ENCODE measurements around the gene SAP30BP.

SAP30BP gene

DNA sequence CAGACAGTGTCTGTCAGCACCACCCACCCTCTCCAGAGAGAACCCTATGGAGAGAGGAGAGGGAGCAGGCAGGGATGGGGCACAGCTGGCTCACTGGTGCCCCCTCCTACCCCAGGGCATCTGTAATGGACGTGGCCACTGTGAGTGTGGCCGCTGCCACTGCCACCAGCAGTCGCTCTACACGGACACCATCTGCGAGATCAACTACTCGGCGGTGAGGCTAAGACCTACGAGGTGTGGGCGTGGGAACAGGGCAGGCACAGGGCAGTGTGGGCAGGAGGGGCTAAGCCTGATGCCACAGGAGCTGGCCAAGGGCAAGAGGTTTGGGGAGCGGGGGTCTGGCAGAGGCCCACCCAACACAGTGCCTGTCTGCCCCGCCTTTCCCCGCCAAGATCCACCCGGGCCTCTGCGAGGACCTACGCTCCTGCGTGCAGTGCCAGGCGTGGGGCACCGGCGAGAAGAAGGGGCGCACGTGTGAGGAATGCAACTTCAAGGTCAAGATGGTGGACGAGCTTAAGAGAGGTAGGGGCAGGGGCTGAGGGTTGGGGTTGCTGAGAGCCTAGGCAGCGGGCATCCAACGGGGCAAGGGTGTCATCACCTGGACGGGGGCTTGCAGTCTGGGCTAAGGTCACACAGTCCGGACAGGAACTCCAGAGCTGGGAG is 69.2 kb downstream of the SAP30BP start:
- H3K4me1 ChIP-seq (ENCODE audit: control insufficient read depth, insufficient read depth, low read length) = no peaks in the 10 kb centered on the region
- POLR2A ChIA-PET = no interaction called here
- H3K36me3 ChIP-seq (ENCODE audit: control insufficient read depth in 2 of 2, insufficient read depth in 1 of 2, low read length in 2 of 2) = no peaks in the 10 kb centered on the region
- H3K9me3 ChIP-seq (ENCODE audit: control insufficient read depth, insufficient read depth, low read depth, low read length) = no peaks in the 10 kb centered on the region
- no peak overlapping the region for H3K27ac ChIP-seq (ENCODE audit: extremely low read depth, low read depth, low read length)
- CTCF ChIA-PET = interaction anchor here (0.6 to 8.8 kb wide), 2 partner anchors 13 to 1693 kb away, joined by 3 to 106 read pairs; no protein-coding TSS in a partner anchor
- H3K4me3 ChIP-seq (ENCODE audit: low read depth, low read length) = no peak overlapping the region
- TF ChIP-seq ZNF623 (tag by site-specific recombination; IDR thresholded peaks at IDR 0.05) (no peak), ZNF776 (tag by site-specific recombination; IDR thresholded peaks at IDR 0.05; ENCODE audit: borderline replicate concordance) (no peak)
- TF ChIP-seq, protein P1, sequence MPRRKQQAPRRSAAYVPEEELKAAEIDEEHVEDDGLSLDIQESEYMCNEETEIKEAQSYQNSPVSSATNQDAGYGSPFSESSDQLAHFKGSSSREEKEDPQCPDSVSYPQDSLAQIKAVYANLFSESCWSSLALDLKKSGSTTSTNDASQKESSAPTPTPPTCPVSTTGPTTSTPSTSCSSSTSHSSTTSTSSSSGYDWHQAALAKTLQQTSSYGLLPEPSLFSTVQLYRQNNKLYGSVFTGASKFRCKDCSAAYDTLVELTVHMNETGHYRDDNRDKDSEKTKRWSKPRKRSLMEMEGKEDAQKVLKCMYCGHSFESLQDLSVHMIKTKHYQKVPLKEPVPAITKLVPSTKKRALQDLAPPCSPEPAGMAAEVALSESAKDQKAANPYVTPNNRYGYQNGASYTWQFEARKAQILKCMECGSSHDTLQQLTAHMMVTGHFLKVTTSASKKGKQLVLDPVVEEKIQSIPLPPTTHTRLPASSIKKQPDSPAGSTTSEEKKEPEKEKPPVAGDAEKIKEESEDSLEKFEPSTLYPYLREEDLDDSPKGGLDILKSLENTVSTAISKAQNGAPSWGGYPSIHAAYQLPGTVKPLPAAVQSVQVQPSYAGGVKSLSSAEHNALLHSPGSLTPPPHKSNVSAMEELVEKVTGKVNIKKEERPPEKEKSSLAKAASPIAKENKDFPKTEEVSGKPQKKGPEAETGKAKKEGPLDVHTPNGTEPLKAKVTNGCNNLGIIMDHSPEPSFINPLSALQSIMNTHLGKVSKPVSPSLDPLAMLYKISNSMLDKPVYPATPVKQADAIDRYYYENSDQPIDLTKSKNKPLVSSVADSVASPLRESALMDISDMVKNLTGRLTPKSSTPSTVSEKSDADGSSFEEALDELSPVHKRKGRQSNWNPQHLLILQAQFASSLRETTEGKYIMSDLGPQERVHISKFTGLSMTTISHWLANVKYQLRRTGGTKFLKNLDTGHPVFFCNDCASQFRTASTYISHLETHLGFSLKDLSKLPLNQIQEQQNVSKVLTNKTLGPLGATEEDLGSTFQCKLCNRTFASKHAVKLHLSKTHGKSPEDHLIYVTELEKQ (tag by site-specific recombination; IDR thresholded peaks at IDR 0.05; ENCODE audit: borderline replicate concordance) = no peak

DNA sequence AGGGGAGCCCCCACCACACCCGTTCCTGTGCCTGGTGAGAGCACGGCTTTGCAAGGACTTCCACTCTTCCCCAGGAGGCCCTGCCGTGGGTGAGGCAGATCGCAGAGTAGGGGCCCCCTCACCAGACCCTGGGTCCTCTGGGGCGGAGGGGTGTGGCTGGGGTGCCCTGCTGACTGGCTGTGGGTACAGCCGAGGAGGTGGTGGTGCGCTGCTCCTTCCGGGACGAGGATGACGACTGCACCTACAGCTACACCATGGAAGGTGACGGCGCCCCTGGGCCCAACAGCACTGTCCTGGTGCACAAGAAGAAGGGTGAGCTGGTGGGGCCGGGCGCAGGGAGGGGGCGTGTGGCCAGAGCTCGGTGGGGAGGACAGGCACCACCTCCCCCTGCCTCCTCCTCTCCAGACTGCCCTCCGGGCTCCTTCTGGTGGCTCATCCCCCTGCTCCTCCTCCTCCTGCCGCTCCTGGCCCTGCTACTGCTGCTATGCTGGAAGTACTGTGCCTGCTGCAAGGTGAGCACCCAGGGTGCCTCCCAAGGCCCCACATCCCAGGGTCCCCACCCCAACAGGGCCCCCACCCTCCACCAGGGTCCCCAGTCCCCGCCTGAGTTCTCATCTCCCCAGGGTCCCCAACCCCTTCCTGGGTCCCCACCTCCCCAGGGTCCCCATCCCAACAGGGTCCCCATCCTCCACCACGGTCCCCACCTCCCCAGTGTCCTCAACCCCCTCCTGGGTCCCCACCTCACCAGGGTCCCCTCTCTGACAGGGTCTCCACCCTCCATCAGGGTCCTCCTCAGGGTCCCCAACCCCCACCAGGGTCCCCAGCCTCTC is 70.2 kb downstream of the SAP30BP start:
- no peaks in the 10 kb centered on the region for H3K36me3 ChIP-seq (ENCODE audit: control insufficient read depth in 2 of 2, insufficient read depth in 1 of 2, low read length in 2 of 2)
- no peak overlapping the region for H3K4me3 ChIP-seq (ENCODE audit: low read depth, low read length)
- H3K9me3 ChIP-seq (ENCODE audit: control insufficient read depth, insufficient read depth, low read depth, low read length) = no peaks in the 10 kb centered on the region
- ChIA-PET CTCF (interaction anchor here (0.9 to 8.8 kb wide), 6 partner anchors 10 to 104 kb away, joined by 3 to 106 read pairs (median 4); partner anchors contain the start of gene SMIM5), POLR2A (interaction anchor here (0.7 to 1.3 kb wide), 4 partner anchors 17 to 45 kb away, joined by 3 to 5 read pairs (median 4); partner anchors contain the start of gene ITGB4)
- no peaks in the 10 kb centered on the region for H3K4me1 ChIP-seq (ENCODE audit: control insufficient read depth, insufficient read depth, low read length)
- TF ChIP-seq ZNF843 (tag by site-specific recombination; IDR thresholded peaks at IDR 0.05) = no peak
- no peak overlapping the region for H3K27ac ChIP-seq (ENCODE audit: extremely low read depth, low read depth, low read length)

DNA sequence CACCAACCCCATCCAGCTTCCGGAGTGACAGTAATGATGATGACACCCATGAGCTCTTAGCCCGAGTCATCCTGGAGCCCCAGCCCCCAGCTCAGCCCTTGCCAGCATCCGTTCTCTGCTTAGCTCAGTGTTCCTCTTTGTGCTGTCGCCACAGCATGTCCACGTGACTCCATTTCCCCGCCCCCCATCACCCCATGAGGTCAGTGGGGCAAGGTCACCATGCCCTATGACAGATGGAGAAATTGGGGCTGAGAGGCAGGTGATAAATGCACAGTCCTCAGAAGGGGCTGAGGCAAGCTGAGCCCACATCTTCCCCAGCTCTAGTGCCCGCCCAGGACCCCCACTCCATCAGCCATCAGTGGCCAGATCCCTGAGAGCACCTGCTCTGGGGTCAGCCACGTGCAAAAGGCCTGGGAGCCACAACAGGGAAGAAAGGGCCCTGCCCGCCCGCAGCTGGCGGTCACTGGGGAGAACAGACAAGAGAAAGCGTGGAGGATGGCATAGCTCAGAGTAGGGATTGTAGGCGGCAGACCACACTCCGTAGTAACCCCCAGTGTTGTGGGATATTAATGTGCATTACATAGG is 71.2 kb downstream of the SAP30BP start:
- no peak overlapping the region for H3K27ac ChIP-seq (ENCODE audit: extremely low read depth, low read depth, low read length)

DNA sequence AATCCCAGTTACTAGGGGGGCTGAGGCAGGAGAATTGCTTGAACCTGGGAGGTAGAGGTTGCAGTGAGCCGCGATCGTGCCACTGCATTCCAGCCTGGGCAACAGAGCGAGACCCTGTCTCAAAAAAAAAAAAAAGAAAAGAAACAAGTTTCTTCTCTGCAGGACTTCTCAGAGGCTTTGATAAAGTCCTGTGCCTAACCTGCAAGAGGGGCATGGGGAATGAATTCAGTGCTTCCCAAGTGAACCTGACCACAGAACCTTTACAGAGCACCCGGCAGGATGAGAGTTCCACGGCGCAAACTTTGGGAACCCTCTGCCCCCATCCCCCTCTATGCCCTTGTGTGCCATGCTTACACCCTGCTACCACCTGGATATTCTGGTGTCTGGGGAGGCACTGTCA is 72.0 kb downstream of the SAP30BP start:
- TF ChIP-seq ZBTB1 (tag by site-specific recombination; IDR thresholded peaks at IDR 0.05) = no peak
- TF ChIP-seq ZNF239 (tag by site-specific recombination; IDR thresholded peaks at IDR 0.05) = peak; percentile 80; the same call in 1 of the 2 replicates
- POLR2A ChIA-PET = interaction anchor here (0.8 to 1.3 kb wide), 3 partner anchors 13 to 30 kb away, joined by 3 to 7 read pairs (median 3); partner anchors contain the start of gene GALK1
- no peaks in the 10 kb centered on the region for H3K9me3 ChIP-seq (ENCODE audit: control insufficient read depth, insufficient read depth, low read depth, low read length)
- CTCF ChIA-PET = interaction anchor here (0.7 to 8.8 kb wide), 5 partner anchors 8 to 138 kb away, joined by 3 to 106 read pairs (median 5); partner anchors contain the start of gene SMIM5
- no peaks in the 10 kb centered on the region for H3K36me3 ChIP-seq (ENCODE audit: control insufficient read depth in 2 of 2, insufficient read depth in 1 of 2, low read length in 2 of 2)
- no peak overlapping the region for H3K4me3 ChIP-seq (ENCODE audit: low read depth, low read length)
- H3K4me1 ChIP-seq (ENCODE audit: control insufficient read depth, insufficient read depth, low read length) = no peaks in the 10 kb centered on the region
- H3K27ac ChIP-seq (ENCODE audit: extremely low read depth, low read depth, low read length) = no peak overlapping the region

More for the DNA sequence above, 71.2 kb downstream of the SAP30BP start:
- Histone ChIP-seq H3K36me3 (ENCODE audit: control insufficient read depth in 2 of 2, insufficient read depth in 1 of 2, low read length in 2 of 2) (no peaks in the 10 kb centered on the region), H3K9me3 (ENCODE audit: control insufficient read depth, insufficient read depth, low read depth, low read length) (no peaks in the 10 kb centered on the region), H3K4me3 (ENCODE audit: low read depth, low read length) (no peak overlapping the region), H3K4me1 (ENCODE audit: control insufficient read depth, insufficient read depth, low read length) (no peaks in the 10 kb centered on the region)
- POLR2A ChIA-PET = interaction anchor here (0.5 to 1.3 kb wide), 7 partner anchors 12 to 139 kb away, joined by 3 to 7 read pairs (median 3); partner anchors contain the start of genes GALK1 and ITGB4
- CTCF ChIA-PET = interaction anchor here (0.7 to 8.8 kb wide), 7 partner anchors 7 to 105 kb away, joined by 3 to 106 read pairs (median 4); partner anchors contain the start of gene SMIM5
- TF ChIP-seq, protein P2, sequence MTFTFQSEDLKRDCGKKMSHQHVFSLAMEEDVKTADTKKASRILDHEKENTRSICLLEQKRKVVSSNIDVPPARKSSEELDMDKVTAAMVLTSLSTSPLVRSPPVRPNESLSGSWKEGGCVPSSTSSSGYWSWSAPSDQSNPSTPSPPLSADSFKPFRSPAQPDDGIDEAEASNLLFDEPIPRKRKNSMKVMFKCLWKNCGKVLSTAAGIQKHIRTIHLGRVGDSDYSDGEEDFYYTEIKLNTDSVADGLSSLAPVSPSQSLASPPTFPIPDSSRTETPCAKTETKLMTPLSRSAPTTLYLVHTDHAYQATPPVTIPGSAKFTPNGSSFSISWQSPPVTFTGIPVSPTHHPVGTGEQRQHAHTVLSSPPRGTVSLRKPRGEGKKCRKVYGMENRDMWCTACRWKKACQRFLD (tag by site-specific recombination; IDR thresholded peaks at IDR 0.05) = no peak
- TF ChIP-seq ZNF266 (tag by site-specific recombination; IDR thresholded peaks at IDR 0.05; ENCODE audit: low read depth) (no peak), MEIS1 (CRISPR knock-in tag; IDR thresholded peaks at IDR 0.05; ENCODE audit: borderline replicate concordance) (no peak), ZNF600 (tag by site-specific recombination; IDR thresholded peaks at IDR 0.05) (peak; percentile 42; the same call in 1 of the 2 replicates), FEZF1 (tag by site-specific recombination; IDR thresholded peaks at IDR 0.05) (no peak), EGR2 (tag by site-specific recombination; IDR thresholded peaks at IDR 0.05; ENCODE audit: low read depth) (peak; percentile 34; the same call in 1 of the 2 replicates)

Data from HEK293 (cell line).